Measurements from ENCODE around the gene GRAP2. TPM values are rescaled to one million over a fixed set of nuclear protein-coding genes. Genes with fewer than 3 reads are reported as not detected.
"Not testable (repeated sequence)": the region's sequence is repeated elsewhere in the genome, so short reads cannot be mapped to it uniquely, and the experiment has no call there.

The GRAP2 gene
- total and polyA plus RNA-seq, 8 donors, result 0.42 to 1.3 (median 0.79) TPM

- no peaks in the 10 kb centered on the region for H3K27me3 ChIP-seq
- H3K27ac ChIP-seq, result no peak overlapping the region
- no peaks in the 10 kb centered on the region for H3K4me1 ChIP-seq
- DNase-seq (no peak), FAIRE-seq (no peak), ATAC-seq (peak in 2 of 4 donors; percentile 47 to 59)
- no peaks in the 10 kb centered on the region for H3K9me3 ChIP-seq
- no peak overlapping the region for H3K4me3 ChIP-seq
- TF ChIP-seq CTCF (IDR thresholded peaks at IDR 0.05), result no peak
- no peaks in the 10 kb centered on the region for H3K36me3 ChIP-seq
- intact Hi-C loops (cut with DNase I), result no loop called here
- WGBS, 2 donors, result 66 to 76% methylated on average over 2 of the region's 2 CpGs
Measured at GRCh38 chr22:39898997-39899396, 1.9 kb upstream of the GRAP2 start.

GRCh38 chr22:39901565-39902146, 772 bp downstream of the GRAP2 start:
- 72 to 77% methylated on average over 8 of the region's 8 CpGs for WGBS, 2 donors
- TF ChIP-seq CTCF (IDR thresholded peaks at IDR 0.05), result no peak
- no peaks in the 10 kb centered on the region for H3K36me3 ChIP-seq
- no peaks in the 10 kb centered on the region for H3K4me1 ChIP-seq
- ATAC-seq (no peak), DNase-seq (no peak), FAIRE-seq (no peak)
- no peaks in the 10 kb centered on the region for H3K9me3 ChIP-seq
- intact Hi-C loops (cut with DNase I), result no loop called here
- H3K4me3 ChIP-seq, result no peak overlapping the region
- H3K27me3 ChIP-seq, result no peaks in the 10 kb centered on the region
- no peak overlapping the region for H3K27ac ChIP-seq

- 85 to 91% methylated on average over 10 of the region's 10 CpGs for WGBS, 2 donors
- intact Hi-C loops (cut with DNase I); H3K27ac ChIP-seq: not testable (repeated sequence)
Measured at GRCh38 chr22:39904024-39904423, 3.1 kb downstream of the GRAP2 start.

GRCh38 chr22:39904862-39905261, 4.0 kb downstream of the GRAP2 start:
- FAIRE-seq, result no peak
- no peaks in the 10 kb centered on the region for H3K27me3 ChIP-seq
- ATAC-seq, result no peak
- intact Hi-C loops (cut with DNase I), result no loop called here
- H3K27ac ChIP-seq, result no peak overlapping the region
- no peak for TF ChIP-seq CTCF (IDR thresholded peaks at IDR 0.05)
- no peaks in the 10 kb centered on the region for H3K9me3 ChIP-seq
- WGBS, 2 donors, result 70 to 79% methylated on average over 4 of the region's 4 CpGs
- H3K36me3 ChIP-seq, result no peaks in the 10 kb centered on the region
- no peak for DNase-seq
- no peaks in the 10 kb centered on the region for H3K4me1 ChIP-seq
- H3K4me3 ChIP-seq, result no peak overlapping the region

More at GRCh38 chr22:39904024-39904423, 3.1 kb downstream of the GRAP2 start:
- ATAC-seq, H3K9me3 ChIP-seq, H3K27me3 ChIP-seq, H3K4me3 ChIP-seq, DNase-seq, H3K4me1 ChIP-seq, H3K36me3 ChIP-seq, FAIRE-seq: not testable (repeated sequence)

GRCh38 chr22:39905687-39906086, 4.8 kb downstream of the GRAP2 start:
- FAIRE-seq, result no peak
- H3K4me3 ChIP-seq, result no peak overlapping the region
- 85% methylated on average over 3 of the region's 3 CpGs for WGBS, 2 donors
- intact Hi-C loops (cut with DNase I), result no loop called here
- H3K27me3 ChIP-seq, result no peaks in the 10 kb centered on the region
- no peak for TF ChIP-seq CTCF (IDR thresholded peaks at IDR 0.05)
- no peak overlapping the region for H3K27ac ChIP-seq
- DNase-seq, result no peak
- H3K36me3 ChIP-seq, result no peaks in the 10 kb centered on the region
- H3K4me1 ChIP-seq, result no peaks in the 10 kb centered on the region
- no peaks in the 10 kb centered on the region for H3K9me3 ChIP-seq
- no peak for ATAC-seq
